ENCODE measurements around the gene WDR7.

Gene WDR7

DNA sequence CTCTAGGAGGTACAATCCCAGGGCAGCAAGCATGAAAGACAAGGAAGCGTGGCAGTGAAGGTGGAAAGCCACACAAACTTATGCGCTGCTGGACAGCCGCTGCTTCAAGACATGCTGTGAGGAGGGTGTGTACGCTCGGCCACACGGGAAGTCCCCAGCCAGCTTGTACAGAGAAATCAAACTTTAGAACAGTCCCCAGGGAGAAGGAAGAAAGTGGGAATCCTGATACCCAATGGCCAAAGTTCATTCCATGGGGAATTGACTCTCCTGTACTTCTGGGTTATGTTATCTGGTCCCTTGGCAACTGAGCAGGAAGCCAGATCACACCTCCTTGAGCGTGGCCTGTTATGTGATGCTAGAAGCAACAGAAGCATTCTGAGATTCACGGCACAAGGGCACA is 409.7 kb downstream of the WDR7 start:
- Histone ChIP-seq H3K27ac (ENCODE audit: low read length) (no peak overlapping the region), H3K9ac (ENCODE audit: low read length) (no peak overlapping the region), H3K9me3 (ENCODE audit: insufficient read depth, low read length) (peaks cover 4% of the 10 kb centered on the region), H4K20me1 (ENCODE audit: insufficient read depth, low read length) (no peaks in the 10 kb centered on the region), H3K79me2 (ENCODE audit: low read length) (no peaks in the 10 kb centered on the region), H3K4me1 (ENCODE audit: low read length) (peaks cover 41% of the 10 kb centered on the region), H2AFZ (ENCODE audit: low read depth, low read length) (no peak overlapping the region), H3K4me3 (ENCODE audit: low read length) (no peak overlapping the region), H3K4me2 (ENCODE audit: low read length) (no peak overlapping the region), H3K27me3 (ENCODE audit: low read depth, low read length) (peaks cover 28% of the 10 kb centered on the region), H3K36me3 (replicated peaks; ENCODE audit: low read depth, low read length) (peaks cover 9% of the 10 kb centered on the region)
- TF ChIP-seq, protein P1, sequence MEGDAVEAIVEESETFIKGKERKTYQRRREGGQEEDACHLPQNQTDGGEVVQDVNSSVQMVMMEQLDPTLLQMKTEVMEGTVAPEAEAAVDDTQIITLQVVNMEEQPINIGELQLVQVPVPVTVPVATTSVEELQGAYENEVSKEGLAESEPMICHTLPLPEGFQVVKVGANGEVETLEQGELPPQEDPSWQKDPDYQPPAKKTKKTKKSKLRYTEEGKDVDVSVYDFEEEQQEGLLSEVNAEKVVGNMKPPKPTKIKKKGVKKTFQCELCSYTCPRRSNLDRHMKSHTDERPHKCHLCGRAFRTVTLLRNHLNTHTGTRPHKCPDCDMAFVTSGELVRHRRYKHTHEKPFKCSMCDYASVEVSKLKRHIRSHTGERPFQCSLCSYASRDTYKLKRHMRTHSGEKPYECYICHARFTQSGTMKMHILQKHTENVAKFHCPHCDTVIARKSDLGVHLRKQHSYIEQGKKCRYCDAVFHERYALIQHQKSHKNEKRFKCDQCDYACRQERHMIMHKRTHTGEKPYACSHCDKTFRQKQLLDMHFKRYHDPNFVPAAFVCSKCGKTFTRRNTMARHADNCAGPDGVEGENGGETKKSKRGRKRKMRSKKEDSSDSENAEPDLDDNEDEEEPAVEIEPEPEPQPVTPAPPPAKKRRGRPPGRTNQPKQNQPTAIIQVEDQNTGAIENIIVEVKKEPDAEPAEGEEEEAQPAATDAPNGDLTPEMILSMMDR (IDR thresholded peaks at IDR 0.05; ENCODE audit: low read depth, low read length): no peak
- no peak for TF ChIP-seq EZH2phosphoT487 (IDR thresholded peaks at IDR 0.05; ENCODE audit: low read depth)

GRCh38 chr18:57062178-57062577 is 411.0 kb downstream of the WDR7 start:
- no peaks in the 10 kb centered on the region for H3K9me3 ChIP-seq (ENCODE audit: insufficient read depth, low read length)
- no peaks in the 10 kb centered on the region for H3K36me3 ChIP-seq (replicated peaks; ENCODE audit: low read depth, low read length)
- H3K4me1 ChIP-seq (ENCODE audit: low read length): peaks cover 29% of the 10 kb centered on the region
- H3K27ac ChIP-seq (ENCODE audit: low read length): no peak overlapping the region
- H3K9ac ChIP-seq (ENCODE audit: low read length): no peak overlapping the region
- H3K4me3 ChIP-seq (ENCODE audit: low read length): no peak overlapping the region
- no peaks in the 10 kb centered on the region for H3K79me2 ChIP-seq (ENCODE audit: low read length)
- H3K4me2 ChIP-seq (ENCODE audit: low read length): no peak overlapping the region
- peaks cover 40% of the 10 kb centered on the region for H3K27me3 ChIP-seq (ENCODE audit: low read depth, low read length)
- no peaks in the 10 kb centered on the region for H4K20me1 ChIP-seq (ENCODE audit: insufficient read depth, low read length)
- TF ChIP-seq, protein P1 (IDR thresholded peaks at IDR 0.05; ENCODE audit: low read depth, low read length): no peak
- H2AFZ ChIP-seq (ENCODE audit: low read depth, low read length): no peak overlapping the region

DNA sequence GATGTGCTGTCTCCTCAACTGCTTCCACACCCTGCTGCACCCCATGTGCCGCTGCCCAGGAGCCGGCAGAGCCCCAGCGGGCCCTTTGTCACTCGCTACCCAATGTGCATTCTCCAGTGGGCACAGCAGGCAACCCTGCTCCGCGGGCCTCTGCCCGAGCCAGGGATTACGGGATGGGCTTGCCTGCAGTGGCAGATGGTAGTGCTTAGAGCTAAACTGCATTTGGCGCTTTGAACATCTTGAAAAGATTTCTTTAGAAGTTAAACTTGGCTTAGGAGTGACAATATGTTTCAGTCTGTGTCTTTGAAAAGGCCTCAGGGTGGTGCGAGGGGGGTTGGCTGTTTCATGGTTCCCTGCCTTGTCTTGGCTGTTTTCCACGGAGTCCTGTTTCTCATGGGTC is 411.7 kb downstream of the WDR7 start:
- no peak overlapping the region for H3K4me2 ChIP-seq (ENCODE audit: low read length)
- H3K4me3 ChIP-seq (ENCODE audit: low read length): no peak overlapping the region
- H3K36me3 ChIP-seq (replicated peaks; ENCODE audit: low read depth, low read length): no peaks in the 10 kb centered on the region
- H3K27me3 ChIP-seq (ENCODE audit: low read depth, low read length): peaks cover 47% of the 10 kb centered on the region
- peaks cover 23% of the 10 kb centered on the region for H3K4me1 ChIP-seq (ENCODE audit: low read length)
- no peak overlapping the region for H3K9ac ChIP-seq (ENCODE audit: low read length)
- no peak overlapping the region for H2AFZ ChIP-seq (ENCODE audit: low read depth, low read length)
- TF ChIP-seq, protein P1 (IDR thresholded peaks at IDR 0.05; ENCODE audit: low read depth, low read length): no peak
- no peak for TF ChIP-seq EZH2phosphoT487 (IDR thresholded peaks at IDR 0.05; ENCODE audit: low read depth)
- H3K9me3 ChIP-seq (ENCODE audit: insufficient read depth, low read length): no peaks in the 10 kb centered on the region
- no peaks in the 10 kb centered on the region for H4K20me1 ChIP-seq (ENCODE audit: insufficient read depth, low read length)
- no peak overlapping the region for H3K27ac ChIP-seq (ENCODE audit: low read length)
- H3K79me2 ChIP-seq (ENCODE audit: low read length): no peaks in the 10 kb centered on the region

GRCh38 chr18:57063601-57064103 is 412.5 kb downstream of the WDR7 start:
- Histone ChIP-seq H3K4me3 (ENCODE audit: low read length) (no peak overlapping the region), H3K4me2 (ENCODE audit: low read length) (no peak overlapping the region), H3K4me1 (ENCODE audit: low read length) (peaks cover 16% of the 10 kb centered on the region), H2AFZ (ENCODE audit: low read depth, low read length) (no peak overlapping the region), H3K27ac (ENCODE audit: low read length) (no peak overlapping the region), H3K79me2 (ENCODE audit: low read length) (no peaks in the 10 kb centered on the region), H3K9ac (ENCODE audit: low read length) (no peak overlapping the region), H4K20me1 (ENCODE audit: insufficient read depth, low read length) (no peaks in the 10 kb centered on the region), H3K9me3 (ENCODE audit: insufficient read depth, low read length) (no peaks in the 10 kb centered on the region), H3K27me3 (ENCODE audit: low read depth, low read length) (peaks cover 52% of the 10 kb centered on the region), H3K36me3 (replicated peaks; ENCODE audit: low read depth, low read length) (no peaks in the 10 kb centered on the region)
- TF ChIP-seq, protein P1 (IDR thresholded peaks at IDR 0.05; ENCODE audit: low read depth, low read length): no peak
- no peak for TF ChIP-seq EZH2phosphoT487 (IDR thresholded peaks at IDR 0.05; ENCODE audit: low read depth)

Measured in OCI-LY3 (cell line).